Activated naive CD4-positive, alpha-beta T cell (primary cell): ENCODE results near the gene NLGN3.

Experiments used
- DNase-seq, 4 experiments: peaks; one replicate each; lab custom pipeline; 2025; lab: John Stamatoyannopoulos, UW

Gene NLGN3

DNA sequence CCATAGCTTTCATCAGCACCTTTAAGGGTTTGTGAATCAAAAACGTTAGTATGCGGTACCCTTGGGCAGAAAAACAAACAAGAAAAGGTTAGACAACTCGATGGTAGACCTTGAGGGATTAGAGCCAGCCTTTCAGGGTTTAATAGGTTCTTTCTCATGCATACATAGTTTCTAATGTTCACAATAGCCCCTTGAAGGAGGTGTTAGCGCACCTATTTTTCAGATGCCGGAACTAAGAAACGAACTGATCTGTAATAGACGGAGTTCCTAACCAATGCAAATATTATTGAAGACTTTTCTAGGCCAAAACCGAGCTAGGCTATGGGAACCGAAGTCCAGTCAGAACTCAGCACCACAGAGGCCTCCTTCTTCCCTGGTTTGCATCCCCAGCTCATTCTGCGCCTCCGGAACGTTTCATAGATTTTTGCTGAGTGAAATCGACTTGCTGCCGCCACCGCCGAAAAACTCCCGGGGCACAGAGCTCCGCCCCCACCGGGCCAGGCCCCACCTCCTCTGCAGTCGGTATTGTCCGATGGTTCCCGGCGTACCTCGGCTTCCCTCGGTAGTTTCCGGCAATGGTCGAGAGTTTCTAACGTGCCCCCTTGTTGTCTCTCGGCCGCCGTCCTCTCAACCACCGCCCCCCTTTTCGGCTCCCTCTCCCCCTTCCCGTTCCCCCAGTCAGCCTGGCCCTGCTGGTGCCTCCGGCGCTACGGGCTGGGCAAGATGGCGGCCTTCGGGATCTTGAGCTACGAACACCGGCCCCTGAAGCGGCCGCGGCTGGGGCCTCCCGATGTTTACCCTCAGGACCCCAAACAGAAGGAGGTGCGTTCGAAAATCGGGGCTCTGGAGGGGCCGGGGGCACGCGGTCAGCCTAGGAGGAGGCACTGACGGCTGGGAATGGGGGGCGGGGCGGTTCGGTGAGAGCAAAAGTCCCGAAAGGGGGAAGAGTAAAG lies 26.3 kb upstream of the NLGN3 start, which contains the start of gene MED12:
Gene MED12 (plus strand): TSS at position 565 of the 953 bp plus-strand sequence. CDS start 159 bp downstream, at position 724.
- DNase-seq = peak; percentile 15 to 72 (median 40)

DNA sequence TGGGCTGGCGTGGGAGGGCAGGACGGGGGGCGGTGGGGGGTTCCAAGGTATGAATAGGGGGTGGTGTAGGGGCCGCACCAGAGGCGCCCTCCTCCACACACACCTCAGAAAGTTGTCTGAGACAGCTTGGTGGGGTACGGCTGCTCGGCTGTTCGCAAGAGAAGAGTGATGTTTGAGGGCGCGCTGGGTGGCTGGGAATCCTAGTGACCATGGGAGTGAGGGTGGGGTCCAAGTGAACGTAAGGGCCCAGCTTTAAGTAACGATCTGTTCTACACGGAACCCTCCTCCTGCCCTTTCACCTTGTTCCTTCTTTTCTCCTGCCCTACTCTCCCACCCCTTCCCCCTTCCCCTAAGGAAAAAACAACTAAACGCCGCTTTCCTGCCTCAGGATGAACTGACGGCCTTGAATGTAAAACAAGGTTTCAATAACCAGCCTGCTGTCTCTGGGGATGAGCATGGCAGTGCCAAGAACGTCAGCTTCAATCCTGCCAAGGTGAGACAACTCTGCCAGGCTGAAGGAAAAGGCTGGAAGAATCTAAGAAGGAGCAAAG lies 25.6 kb upstream of the NLGN3 start:
- DNase-seq = no peak

DNA sequence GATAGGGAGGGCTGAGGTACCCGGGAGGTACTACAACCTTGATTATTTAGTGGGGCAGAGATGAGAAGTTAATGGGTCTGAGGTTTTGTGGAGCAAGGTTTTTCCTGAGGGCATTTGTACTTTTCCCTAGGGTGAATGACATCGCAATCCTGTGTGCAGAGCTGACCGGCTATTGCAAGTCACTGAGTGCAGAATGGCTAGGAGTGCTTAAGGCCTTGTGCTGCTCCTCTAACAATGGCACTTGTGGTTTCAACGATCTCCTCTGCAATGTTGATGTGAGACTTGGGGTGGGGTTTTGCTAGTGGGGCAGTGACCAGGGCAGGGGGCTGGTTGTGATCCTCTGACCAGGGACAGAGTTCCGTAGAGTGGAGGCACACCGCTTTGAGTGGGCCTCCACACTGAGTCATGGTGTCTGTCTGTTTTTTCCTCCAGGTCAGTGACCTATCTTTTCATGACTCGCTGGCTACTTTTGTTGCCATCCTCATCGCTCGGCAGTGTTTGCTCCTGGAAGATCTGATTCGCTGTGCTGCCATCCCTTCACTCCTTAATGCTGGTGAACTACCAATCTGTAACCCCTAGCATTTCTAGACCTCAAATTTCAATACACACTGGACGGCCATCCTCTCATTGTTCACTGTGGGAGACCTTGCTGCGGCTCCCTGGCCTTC lies 16.3 kb upstream of the NLGN3 start:
- no peak for DNase-seq

DNA sequence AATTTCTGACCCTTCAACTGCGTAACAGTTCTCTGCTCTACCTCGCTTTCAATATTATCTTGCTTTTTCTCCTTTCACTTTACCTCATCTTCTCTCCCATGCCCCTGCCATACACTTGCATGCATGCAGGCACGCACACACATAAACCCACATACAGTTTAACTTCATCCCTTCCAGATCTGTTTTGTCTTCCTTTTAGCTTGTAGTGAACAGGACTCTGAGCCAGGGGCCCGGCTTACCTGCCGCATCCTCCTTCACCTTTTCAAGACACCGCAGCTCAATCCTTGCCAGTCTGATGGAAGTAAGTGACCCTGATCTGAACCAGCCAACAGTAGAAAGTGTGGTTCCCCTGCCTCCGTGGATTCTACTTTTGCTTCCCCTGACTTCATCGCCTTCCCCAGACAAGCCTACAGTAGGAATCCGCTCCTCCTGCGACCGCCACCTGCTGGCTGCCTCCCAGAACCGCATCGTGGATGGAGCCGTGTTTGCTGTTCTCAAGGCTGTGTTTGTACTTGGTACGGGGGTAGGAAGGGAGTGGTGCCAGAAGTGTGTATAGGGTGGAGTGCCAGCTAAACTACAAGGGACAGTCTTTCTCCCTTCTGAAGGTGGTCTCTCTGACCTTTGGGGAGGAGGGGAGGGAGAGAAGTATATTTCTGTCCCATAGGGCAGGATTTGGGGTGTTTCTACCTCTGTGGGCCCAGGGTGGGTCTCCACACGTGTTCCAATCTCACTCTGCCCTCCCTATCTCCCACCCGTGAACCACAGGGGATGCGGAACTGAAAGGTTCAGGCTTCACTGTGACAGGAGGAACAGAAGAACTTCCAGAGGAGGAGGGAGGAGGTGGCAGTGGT lies 15.5 kb upstream of the NLGN3 start:
- peak; percentile 6 to 64 (median 55) for DNase-seq

DNA sequence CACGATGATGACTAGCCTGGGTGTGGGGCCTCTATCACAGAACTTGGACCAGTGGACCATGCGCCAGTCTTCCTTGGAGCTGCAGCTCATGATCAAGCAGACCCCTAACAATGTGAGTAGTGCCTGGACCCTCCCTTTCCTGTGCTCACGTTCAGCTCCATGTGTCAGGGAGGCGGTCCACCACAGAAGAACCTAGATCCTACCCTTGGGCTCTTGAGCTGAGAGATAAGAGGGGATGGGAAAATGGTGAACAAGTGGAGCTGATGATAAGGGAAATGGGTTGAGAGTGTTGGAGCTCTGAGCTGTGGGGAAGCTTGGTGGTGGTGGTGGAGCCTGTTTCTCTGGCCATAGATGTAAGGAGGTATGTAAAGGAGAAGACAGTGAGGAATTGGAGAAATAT lies 13.1 kb upstream of the NLGN3 start:
- no peak for DNase-seq

DNA sequence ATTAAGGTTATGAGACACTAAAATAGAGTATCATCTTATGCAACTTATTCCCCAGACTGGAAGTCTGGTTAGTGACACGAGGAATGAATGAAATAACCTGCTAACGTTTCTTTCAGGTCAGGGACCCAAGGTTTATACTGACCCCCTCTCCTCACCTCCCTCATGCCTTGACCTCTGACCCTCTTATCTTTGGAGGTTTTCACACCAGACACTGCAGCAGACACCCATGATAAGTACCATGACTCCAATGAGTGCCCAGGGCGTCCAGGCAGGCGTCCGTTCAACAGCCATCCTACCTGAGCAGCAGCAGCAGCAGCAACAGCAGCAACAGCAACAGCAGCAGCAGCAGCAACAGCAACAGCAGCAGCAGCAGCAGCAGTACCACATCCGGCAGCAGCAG lies 4.2 kb upstream of the NLGN3 start:
- no peak for DNase-seq

DNA sequence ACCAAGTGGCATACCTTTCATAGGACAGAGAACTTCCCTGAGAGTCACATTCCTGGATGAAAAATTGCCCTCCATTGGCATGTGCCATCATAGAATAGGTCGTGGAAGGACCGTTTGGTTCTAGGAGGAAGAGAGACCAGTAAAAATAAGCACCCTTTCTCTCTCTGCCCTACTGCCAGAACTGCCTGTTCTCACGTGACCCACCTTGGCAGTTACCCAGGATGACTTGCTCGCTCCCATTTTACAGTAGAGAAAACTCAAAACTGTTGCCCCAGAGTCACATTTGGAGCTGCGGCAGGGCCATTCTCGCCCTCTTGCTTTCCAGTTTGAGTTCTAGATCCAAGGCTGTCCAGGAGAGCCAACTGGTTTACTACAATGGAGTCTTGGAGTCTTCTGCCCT lies 1.1 kb upstream of the NLGN3 start:
- DNase-seq = no peak

DNA sequence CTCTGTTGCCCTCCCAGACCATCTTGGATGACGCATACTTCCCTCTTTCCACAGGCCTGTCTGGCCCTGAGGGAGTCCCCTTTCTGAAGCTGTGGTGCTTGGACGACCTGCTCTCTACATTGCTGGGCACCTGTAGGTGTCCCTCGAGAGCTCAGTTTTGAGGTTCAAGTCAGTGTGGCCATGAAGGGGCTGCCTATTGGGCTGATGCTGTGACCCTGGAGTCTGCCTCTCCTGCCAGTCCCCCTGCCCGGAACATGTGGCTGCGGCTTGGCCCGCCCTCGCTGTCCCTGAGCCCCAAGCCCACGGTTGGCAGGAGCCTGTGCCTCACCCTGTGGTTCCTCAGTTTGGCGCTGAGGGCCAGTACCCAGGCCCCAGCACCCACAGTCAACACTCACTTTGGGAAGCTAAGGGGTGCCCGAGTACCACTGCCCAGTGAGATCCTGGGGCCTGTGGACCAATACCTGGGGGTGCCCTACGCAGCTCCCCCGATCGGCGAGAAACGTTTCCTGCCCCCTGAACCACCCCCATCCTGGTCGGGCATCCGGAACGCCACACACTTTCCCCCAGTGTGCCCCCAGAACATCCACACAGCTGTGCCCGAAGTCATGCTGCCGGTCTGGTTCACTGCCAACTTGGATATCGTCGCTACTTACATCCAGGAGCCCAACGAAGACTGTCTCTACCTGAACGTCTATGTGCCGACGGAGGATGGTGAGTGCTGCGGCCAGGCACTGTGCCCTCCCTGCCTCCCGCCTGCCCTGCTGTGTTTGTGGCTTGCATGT lies 3.0 kb downstream of the NLGN3 start:
- DNase-seq = no peak

DNA sequence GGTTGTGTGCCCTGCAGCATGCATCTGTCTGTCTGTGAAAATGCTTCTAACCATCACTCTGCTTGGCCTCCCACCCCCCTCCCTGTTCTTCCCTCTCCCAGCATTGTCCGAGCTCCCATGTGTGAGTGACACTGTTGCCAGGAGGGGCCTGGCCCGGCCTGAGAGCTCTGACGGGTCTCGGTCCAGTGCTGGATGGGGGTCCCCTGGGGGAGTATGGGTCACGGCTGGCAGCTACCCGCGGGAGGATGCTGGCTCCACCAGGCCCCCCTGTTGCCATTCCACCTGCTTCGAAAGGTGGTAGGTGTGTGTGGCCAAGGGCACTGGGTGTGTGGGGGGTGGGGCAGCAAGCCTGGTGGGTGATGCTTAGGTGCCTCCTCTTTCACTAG lies 3.6 kb downstream of the NLGN3 start:
- no peak for DNase-seq

DNA sequence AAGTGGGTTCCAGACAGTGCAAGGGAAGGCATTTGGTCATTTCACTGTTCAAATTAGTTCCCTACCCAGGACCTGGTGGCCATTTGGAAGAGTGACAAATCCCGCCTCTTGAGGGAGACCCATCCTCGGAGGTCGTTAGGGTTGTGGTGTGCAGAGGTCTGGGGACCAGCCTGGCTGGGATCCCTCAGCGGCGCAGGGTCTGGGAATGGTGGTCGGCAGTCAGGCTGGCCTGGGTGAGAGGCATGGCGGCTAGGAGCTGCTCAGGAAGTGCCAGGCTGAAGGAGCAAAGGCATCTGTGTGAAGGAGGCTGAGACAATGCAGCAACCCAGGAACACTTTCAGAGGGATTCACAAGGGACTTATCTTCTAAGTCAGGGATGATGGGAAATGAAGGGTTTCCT lies 6.7 kb downstream of the NLGN3 start:
- no peak for DNase-seq

DNA sequence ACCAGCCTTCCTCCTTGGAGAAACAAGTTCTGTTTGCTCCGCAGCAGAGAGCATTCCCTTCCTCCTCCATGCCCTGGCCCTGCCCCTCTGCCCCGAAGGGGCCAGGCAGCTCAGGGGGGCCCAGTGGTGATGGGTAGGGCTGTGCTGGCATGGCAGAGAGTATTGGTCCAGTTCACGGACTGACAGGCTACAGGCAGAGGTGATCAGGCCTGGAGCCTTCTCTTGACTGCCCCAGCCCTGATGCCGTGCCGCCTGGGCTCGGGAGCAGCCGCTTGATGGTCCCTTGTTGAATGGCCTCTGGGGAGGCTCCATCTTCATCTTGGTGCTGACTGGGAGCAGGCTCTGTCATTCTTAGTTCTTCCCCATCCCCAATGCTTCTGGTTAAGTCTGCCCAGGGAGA lies 9.6 kb downstream of the NLGN3 start:
- no peak for DNase-seq

DNA sequence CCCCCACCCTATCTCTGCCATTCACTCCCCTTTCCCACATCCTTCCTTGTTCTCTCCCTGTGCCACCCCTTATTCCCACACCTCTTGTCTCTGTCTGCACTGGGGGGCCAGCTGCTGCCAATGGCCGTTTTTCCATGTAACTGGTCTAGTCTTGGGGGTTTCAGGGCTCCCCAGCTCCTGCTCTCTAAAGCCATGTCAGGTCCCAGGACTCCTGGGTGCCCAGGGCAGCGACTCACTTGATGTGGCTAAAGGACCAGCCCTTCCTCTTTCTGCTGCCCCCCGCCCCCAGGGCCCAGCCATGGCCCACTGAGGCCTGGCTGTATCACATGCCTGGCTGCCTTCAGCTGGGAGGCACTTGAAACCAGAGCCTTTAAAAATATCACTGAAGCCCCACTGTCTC lies 10.0 kb downstream of the NLGN3 start:
- DNase-seq = no peak

DNA sequence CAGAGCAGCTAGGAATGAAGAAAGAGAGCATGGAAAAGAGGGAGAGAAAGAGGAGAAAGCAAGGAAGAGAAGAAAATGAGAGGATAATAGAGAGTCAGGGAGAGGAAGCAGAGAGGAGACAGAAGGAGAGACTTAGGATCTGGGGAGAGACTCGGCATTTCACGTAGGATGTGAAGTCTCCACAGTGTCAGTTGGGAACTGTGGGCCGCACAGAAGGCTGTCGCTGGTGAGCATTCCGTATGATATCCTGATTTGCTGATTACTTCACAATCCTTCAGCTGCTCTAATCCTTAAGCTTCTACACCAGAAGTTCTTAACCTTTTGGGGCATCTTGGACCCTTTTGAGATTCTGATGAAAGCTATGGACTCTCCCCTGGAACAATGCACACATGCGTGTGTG lies 14.0 kb downstream of the NLGN3 start:
- no peak for DNase-seq

DNA sequence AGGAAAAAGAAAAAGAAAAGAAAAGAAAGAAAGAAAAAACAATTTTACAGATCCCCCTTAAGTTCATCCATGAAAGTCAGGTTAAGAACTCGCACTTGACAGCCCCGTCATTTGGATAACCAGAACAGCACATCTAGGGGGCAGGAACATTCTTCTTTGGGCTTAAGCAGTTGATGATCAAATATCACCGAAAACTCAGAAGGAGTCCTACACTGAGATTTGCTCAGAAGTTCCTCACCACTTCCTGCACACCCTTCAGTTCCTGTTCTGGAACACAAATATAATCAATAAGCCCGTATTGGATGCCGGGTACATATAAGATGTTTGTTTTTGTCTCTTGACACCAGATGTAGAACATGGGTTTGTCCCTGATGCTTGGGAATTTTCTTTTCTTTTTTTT lies 14.7 kb downstream of the NLGN3 start:
- no peak for DNase-seq

DNA sequence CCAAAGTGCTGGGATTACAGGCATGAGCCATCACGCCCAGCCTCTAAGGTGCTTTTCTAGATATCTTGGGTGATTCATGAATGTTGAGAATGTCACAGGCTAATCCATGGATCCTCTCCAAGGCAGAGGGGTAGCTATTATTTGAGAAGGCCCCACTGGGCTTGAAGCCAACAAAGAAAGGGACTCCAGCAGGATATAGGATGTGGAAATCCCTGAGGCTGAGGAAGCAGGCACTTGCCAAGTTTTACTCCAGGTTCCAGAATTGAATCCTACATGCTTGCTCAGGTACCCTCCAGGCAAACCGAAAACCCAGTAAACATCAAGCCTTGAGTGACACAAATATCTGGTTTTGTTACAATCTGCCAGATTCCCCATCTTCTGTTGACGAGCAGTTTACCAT lies 15.8 kb downstream of the NLGN3 start:
- DNase-seq = no peak

DNA sequence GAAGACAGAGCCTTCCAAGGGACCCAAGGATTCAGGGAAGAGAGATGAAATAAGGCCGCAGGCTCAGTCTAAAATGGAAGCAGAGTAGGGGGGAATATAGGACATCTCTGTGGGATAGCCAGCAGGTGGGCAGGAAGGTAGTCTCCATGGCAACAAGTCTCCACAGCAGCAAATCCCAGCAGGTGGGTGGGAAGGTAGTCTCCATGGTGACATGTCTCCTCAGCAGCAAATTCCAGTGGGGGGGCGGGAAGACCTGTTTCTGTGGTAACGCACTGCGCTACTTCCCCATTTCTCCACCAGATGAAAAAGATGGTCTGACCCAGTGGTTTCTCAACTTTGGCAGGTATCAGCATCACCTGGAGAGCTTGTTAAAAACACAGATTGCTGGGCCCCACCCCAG lies 18.3 kb downstream of the NLGN3 start:
- DNase-seq = no peak

DNA sequence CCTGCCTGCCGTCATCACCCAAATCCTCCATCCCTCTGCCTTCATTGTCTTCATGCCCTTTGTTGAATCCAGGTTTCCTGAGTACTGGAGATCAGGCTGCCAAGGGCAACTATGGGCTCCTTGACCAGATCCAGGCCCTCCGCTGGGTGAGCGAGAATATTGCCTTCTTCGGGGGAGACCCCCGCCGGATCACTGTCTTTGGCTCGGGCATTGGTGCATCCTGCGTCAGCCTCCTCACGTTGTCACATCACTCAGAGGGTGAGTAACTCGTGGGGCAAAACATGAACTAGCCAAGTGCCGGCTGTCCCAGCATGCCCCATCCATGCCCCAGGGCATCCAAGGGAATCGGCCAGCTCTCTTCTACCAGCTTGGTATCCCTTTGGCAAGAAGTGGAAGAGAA lies 19.4 kb downstream of the NLGN3 start:
- DNase-seq = no peak

DNA sequence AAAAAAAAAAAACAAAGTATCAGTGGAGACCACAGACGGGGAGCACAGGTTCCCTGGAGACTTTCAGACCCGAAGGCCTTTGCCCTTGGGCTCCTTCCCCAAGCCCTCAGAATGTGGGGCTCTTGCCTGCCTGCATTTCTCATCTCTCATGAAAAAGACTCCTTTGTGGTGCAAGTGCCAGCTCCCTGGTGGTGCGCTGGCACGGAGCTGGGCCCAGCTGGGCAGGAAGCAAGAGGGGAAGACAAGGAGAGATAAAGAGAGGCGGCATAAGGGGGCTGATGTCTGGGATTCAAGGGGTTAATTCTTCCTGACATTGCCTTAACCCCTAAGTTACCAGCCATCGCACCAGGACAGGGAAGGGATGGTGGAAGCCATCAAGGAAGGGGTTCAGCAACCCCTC lies 21.8 kb downstream of the NLGN3 start:
- DNase-seq = no peak

DNA sequence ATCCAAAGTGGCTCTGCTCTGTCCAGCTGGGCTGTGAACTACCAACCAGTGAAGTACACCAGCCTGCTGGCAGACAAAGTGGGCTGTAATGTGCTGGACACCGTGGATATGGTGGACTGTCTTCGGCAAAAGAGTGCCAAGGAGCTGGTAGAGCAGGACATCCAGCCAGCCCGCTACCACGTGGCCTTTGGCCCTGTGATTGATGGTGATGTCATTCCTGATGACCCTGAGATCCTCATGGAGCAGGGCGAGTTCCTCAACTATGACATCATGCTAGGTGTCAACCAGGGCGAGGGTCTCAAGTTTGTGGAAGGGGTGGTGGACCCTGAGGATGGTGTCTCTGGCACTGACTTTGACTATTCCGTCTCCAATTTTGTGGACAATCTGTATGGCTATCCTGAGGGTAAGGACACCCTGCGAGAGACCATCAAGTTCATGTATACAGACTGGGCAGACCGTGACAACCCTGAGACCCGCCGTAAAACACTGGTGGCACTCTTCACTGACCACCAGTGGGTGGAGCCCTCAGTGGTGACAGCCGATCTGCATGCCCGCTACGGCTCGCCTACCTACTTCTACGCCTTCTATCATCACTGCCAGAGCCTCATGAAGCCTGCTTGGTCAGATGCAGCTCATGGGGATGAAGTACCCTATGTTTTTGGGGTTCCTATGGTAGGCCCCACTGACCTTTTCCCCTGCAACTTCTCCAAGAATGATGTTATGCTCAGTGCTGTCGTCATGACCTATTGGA lies 22.6 kb downstream of the NLGN3 start:
- DNase-seq = no peak

DNA sequence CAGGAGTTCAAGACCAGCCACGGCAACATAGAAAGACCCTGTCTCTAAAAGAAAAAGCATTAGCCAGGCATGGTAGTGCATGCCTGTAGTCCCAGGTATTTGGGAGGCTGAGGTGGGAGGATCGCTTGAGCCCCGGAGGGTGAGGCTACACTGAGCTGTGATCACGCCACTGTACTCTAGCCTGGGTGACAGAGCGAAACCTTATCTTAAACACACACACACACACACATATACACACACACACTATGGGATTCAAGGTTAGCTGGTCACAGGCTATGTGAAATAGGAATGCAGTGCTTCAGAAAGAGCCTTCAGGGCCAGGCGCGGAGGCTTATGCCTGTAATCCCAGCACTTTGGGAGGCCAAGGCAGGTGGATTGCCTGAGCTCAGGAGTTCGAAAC lies 23.5 kb downstream of the NLGN3 start:
- DNase-seq = no peak

DNA sequence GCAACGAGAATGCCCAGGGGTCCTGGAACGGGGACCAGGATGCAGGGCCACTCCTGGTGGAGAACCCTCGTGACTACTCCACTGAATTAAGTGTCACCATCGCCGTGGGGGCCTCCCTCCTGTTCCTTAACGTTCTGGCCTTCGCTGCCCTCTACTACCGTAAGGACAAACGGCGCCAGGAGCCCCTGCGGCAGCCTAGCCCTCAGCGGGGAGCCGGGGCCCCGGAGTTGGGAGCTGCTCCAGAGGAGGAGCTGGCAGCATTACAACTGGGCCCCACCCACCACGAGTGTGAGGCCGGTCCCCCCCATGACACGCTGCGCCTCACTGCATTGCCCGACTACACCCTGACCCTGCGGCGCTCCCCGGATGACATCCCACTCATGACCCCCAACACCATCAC lies 24.9 kb downstream of the NLGN3 start:
- DNase-seq = no peak
